OCI-LY7 (cell line): Measurements from ENCODE around the gene SEBOX. TPM values are rescaled to one million over a fixed set of nuclear protein-coding genes. Genes with fewer than 3 reads are reported as not detected.

Source experiments
- BruUV-seq: library from RNA; stranded (reverse); fragments of 400-500 nt; replicated peaks from 2 replicates; lab custom pipeline; 2021; lab: Mats Ljungman, UMichigan
- CTCF ChIA-PET: fragments of 300-600 bp; sonication (Branson Sonifier 250); formaldehyde crosslinking; loops from one replicate; lab custom pipeline; 2022; ENCODE audit warnings: antibody characterized with exemption; ENCODE audit not compliant: unreplicated experiment; lab: Charles Lee
- POLR2A ChIA-PET: fragments of 300-600 bp; sonication (Branson Sonifier 250); formaldehyde crosslinking; loops from one replicate; lab custom pipeline; 2022; ENCODE audit warnings: antibody characterized with exemption; lab: Charles Lee
- DNase-seq: peaks from one replicate; pipeline ENCODE4 v3.0.0-alpha.2; 2015; ENCODE audit warnings: low spot score
- H2AFZ ChIP-seq: fragments of 200-600 bp; sonication (generic), shearing (Covaris generic); 2 replicates; pipeline ENCODE4 v1.6.1; 2014; ENCODE audit warnings: mild to moderate bottlenecking, antibody characterized with exemption, low read length, moderate library complexity
- H3K27ac ChIP-seq: fragments of 200-600 bp; sonication (generic); 2 replicates; pipeline ENCODE4 v1.5.1; 2014; ENCODE audit warnings: mixed run types, low read depth, mild to moderate bottlenecking, moderate library complexity, low read length, inconsistent platforms; ENCODE audit not compliant: poor library complexity, severe bottlenecking
- H3K36me3 ChIP-seq: fragments of 200-600 bp; sonication (generic); 2 replicates; pipeline ENCODE4 v1.6.1; 2014; ENCODE audit warnings: mild to moderate bottlenecking, antibody characterized with exemption, low read length, moderate library complexity, mixed read lengths; ENCODE audit not compliant: insufficient read depth
- H3K4me1 ChIP-seq: fragments of 200-600 bp; sonication (generic); 2 replicates; pipeline ENCODE4 v1.5.1; 2014; ENCODE audit warnings: mild to moderate bottlenecking, low read length; ENCODE audit not compliant: insufficient read depth, poor library complexity, severe bottlenecking
- H3K4me2 ChIP-seq: fragments of 200-600 bp; sonication (generic); 2 replicates; pipeline ENCODE4 v1.6.1; 2014; ENCODE audit warnings: mild to moderate bottlenecking, low read length
- H3K4me3 ChIP-seq: fragments of 200-600 bp; sonication (generic); 2 replicates; pipeline ENCODE4 v1.5.1; 2014; ENCODE audit warnings: mild to moderate bottlenecking, low read depth, low read length; ENCODE audit not compliant: poor library complexity, severe bottlenecking
- H3K79me2 ChIP-seq: fragments of 200-600 bp; sonication (generic); 2 replicates; pipeline ENCODE4 v1.6.1; 2016; ENCODE audit warnings: low read depth, mild to moderate bottlenecking, low read length, moderate library complexity, mixed read lengths; ENCODE audit not compliant: insufficient read depth
- H3K9me2 ChIP-seq: fragments of 200-600 bp; sonication (generic); 2 replicates; pipeline ENCODE4 v1.6.1; 2016; ENCODE audit warnings: mild to moderate bottlenecking, low read length, mixed read lengths; ENCODE audit not compliant: insufficient read depth
- H3K9me3 ChIP-seq: fragments of 200-600 bp; sonication (generic); 2 replicates; pipeline ENCODE4 v1.6.1; 2014; ENCODE audit warnings: mild to moderate bottlenecking, mixed run types, low read length, mixed read lengths
- H4K20me1 ChIP-seq: fragments of 200-600 bp; sonication (generic); 2 replicates; pipeline ENCODE4 v1.6.1; 2014; ENCODE audit warnings: mild to moderate bottlenecking, antibody characterized with exemption, low read length, moderate library complexity, mixed read lengths; ENCODE audit not compliant: insufficient read depth
- EZH2phosphoT487 ChIP-seq: fragments of 200-600 bp; sonication (generic); IDR thresholded peaks from 2 replicates; pipeline ENCODE4 v1.6.1; 2018; ENCODE audit warnings: low read depth, borderline replicate concordance, mild to moderate bottlenecking, mixed run types, antibody characterized with exemption, low read length, moderate library complexity, mixed read lengths
- intact Hi-C: fragments of 100-400 bp; cut with micrococcal nuclease; formaldehyde crosslinking; loops from one replicate; pipeline ENCODE4 v1.10.0; 2022; ENCODE audit not compliant: unreplicated experiment
- total RNA-seq, 2 experiments: library from RNA; depleted of rRNA in 1 of 2; stranded (reverse); fragments of >200 nt in 1 of 2; shearing (Covaris generic) in 1 of 2; gene quantifications; 2 replicates each; pipeline ENCODE4 v1.2.3, GENCODE V29; 2014 to 2022
- TF ChIP-seq, protein P1 (sequence below): fragments of 200-600 bp; sonication (generic); conservative IDR thresholded peaks from 2 replicates; pipeline ENCODE4 v1.5.1; 2014; ENCODE audit warnings: mild to moderate bottlenecking, antibody characterized with exemption, low read length, moderate library complexity, mixed read lengths

SEBOX gene
- total RNA-seq, 2 experiments from 2014 or later, result not detected

DNA sequence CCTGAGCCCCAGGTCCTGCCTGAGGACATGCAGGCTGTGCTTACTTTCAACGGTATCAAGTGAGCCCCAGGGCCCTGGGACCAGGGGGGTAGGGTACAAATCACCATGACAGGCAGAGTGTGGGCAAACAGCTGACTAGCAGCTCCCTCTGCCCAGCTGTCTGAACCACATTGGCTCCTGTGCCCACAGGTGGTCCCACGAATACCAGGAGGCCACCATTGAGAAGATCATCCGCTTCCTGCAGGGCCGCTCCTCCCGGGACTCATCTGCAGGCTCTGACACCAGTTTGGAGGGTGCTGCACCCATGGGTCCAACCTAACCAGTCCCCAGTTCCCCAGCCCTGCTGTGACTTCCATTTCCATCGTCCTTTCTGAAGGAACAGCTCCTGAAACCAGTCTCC is 31.0 kb upstream of the SEBOX start:
- Histone ChIP-seq H3K9me2 (no peaks in the 10 kb centered on the region), H3K27ac (no peak overlapping the region), H2AFZ (no peak overlapping the region), H4K20me1 (no peaks in the 10 kb centered on the region), H3K79me2 (no peaks in the 10 kb centered on the region), H3K4me2 (no peak overlapping the region), H3K36me3 (peaks cover 4% of the 10 kb centered on the region; the same call in 1 of the 2 replicates), H3K4me3 (no peak overlapping the region), H3K9me3 (no peaks in the 10 kb centered on the region), H3K4me1 (no peaks in the 10 kb centered on the region)
- intact Hi-C loops, result no loop called here
- ChIA-PET POLR2A (no interaction called here), CTCF (interaction anchor here (1.0 kb wide), 1 partner anchor 21 kb away, joined by 4 read pairs; no protein-coding TSS in a partner anchor)
- DNase-seq, result no peak
- TF ChIP-seq, protein P1, sequence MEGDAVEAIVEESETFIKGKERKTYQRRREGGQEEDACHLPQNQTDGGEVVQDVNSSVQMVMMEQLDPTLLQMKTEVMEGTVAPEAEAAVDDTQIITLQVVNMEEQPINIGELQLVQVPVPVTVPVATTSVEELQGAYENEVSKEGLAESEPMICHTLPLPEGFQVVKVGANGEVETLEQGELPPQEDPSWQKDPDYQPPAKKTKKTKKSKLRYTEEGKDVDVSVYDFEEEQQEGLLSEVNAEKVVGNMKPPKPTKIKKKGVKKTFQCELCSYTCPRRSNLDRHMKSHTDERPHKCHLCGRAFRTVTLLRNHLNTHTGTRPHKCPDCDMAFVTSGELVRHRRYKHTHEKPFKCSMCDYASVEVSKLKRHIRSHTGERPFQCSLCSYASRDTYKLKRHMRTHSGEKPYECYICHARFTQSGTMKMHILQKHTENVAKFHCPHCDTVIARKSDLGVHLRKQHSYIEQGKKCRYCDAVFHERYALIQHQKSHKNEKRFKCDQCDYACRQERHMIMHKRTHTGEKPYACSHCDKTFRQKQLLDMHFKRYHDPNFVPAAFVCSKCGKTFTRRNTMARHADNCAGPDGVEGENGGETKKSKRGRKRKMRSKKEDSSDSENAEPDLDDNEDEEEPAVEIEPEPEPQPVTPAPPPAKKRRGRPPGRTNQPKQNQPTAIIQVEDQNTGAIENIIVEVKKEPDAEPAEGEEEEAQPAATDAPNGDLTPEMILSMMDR, result no peak
- TF ChIP-seq EZH2phosphoT487, result no peak
- BruUV-seq, result no TSS peak

DNA sequence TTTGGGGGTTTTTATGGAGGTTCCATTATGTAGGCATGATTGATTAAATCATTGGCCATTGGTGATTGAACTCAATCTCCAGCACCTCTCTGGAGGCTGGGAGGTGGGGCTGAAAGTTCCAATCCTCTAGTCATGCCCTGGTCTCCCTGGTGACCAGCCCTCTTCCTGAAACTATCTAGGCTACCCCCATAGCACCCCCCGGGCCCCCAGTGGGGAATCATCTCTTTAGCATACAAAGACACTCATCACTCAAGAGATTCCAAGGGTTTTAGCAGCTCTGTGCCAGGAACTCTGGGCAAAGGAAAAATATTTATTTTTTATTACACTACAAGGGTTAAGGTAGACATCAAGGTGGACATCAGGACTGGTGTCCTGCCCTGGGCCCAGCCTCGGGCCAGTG is 30.4 kb upstream of the SEBOX start:
- Histone ChIP-seq H3K4me2 (no peak overlapping the region), H3K79me2 (no peaks in the 10 kb centered on the region), H4K20me1 (no peaks in the 10 kb centered on the region), H3K4me1 (no peaks in the 10 kb centered on the region), H3K36me3 (peaks cover 9% of the 10 kb centered on the region; the same call in 1 of the 2 replicates), H3K9me3 (no peaks in the 10 kb centered on the region), H3K9me2 (no peaks in the 10 kb centered on the region), H3K27ac (no peak overlapping the region), H2AFZ (no peak overlapping the region), H3K4me3 (no peak overlapping the region)
- DNase-seq, result no peak
- CTCF ChIA-PET, result no interaction called here
- POLR2A ChIA-PET, result interaction anchor here (0.9 kb wide), 1 partner anchor 9 kb away, joined by 3 read pairs; no protein-coding TSS in a partner anchor
- no peak for TF ChIP-seq EZH2phosphoT487
- TF ChIP-seq, protein P1, result no peak
- no TSS peak for BruUV-seq
- intact Hi-C loops, result no loop called here

DNA sequence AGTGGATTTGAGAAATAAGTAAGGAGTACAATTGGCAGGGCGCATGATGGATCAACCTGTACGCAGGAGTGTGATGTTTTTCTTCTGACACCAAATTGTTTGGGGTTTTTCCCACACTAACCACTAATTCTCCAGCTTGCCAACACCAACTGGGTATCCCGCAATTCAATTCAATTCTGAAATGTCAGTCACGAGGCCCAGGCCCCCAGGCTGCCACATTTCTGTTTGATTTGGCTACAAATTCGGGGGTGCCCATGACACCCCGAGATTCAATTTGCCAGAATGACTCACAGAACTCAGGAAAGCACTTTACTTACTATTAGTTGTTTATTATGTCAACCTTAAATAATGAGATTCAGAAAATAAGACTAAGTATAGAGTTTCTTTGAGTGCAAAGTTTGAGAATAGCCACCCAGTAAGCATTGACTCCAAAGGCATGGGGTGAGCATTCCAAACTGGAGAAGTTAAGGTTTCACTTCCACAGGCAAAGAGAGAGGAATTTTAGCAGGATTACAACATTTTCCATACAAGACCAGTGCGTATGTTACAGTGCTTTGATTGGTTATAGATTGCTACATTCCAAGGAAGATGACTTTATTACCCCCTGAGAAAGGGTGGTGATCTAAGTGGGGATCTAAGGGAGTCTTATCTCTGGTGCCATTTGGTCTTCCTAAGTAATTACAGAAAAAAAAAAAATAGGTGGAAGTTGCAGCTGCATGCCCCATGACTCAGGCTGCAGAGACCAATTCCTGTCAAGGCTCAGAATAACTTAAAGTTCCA is 29.5 kb upstream of the SEBOX start:
- H3K27ac ChIP-seq, result no peak overlapping the region
- H3K9me2 ChIP-seq, result no peaks in the 10 kb centered on the region
- H4K20me1 ChIP-seq, result no peaks in the 10 kb centered on the region
- H3K4me2 ChIP-seq, result no peak overlapping the region
- peaks cover 12% of the 10 kb centered on the region; the same call in 1 of the 2 replicates for H3K36me3 ChIP-seq
- TSS peak; percentile 39 for BruUV-seq
- H3K79me2 ChIP-seq, result no peaks in the 10 kb centered on the region
- no peak overlapping the region for H3K4me3 ChIP-seq
- no peaks in the 10 kb centered on the region for H3K9me3 ChIP-seq
- H3K4me1 ChIP-seq, result no peaks in the 10 kb centered on the region
- POLR2A ChIA-PET, result interaction anchor here (0.9 kb wide), 1 partner anchor 10 kb away, joined by 3 read pairs; no protein-coding TSS in a partner anchor
- TF ChIP-seq EZH2phosphoT487, result no peak
- TF ChIP-seq, protein P1, result no peak
- intact Hi-C loops, result no loop called here
- no peak for DNase-seq
- H2AFZ ChIP-seq, result no peak overlapping the region
- CTCF ChIA-PET, result no interaction called here
